ENCODE results near the gene RNASET2.

DNA sequence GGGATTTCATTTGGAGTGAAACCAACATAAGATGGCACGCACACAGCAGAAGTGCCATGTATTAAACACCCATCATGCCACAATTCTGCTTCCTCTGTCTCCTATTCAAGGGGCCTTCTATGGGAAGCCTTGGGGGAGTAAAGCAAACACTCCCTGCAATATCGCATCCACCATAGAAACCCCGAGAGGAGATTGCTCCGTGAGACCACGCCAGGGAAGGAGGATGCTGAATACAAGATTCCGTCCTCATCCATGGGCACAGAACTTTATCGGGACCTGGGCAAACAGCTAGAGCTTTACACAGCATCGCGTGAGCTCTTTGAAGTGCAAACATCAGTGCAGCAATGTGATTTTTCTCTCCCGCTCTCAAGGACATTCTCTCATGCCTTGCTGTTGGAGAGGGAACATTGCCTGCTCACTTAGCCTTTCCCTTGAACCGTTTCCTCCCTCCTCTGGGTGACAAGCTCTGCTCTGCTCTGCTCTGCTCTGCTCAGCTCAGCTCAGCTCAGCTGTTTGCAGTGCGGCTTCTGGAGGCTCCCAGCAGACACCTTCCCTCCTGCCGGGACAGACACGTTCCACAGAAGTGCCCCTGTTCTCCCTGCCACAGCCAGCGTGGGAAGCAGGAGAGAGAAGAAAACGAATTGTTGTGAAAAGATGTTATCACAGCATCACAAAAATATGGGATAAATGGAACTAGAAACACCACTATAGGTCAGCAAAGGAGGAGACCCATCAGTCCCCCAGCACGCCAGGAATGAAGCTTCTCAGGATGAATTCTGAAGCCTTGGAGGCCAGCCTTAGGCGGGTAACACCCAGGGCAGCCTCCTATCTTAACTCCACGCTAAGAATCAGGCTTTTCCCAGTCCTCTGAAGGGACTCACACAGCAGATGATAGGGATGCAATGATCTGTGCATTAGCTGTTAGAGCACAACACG is 48.2 kb downstream of the RNASET2 start:
- TF ChIP-seq POLR2A (IDR thresholded peaks at IDR 0.05) (no peak), EP300 (IDR thresholded peaks at IDR 0.05) (no peak)
- TF ChIP-seq, protein P1, sequence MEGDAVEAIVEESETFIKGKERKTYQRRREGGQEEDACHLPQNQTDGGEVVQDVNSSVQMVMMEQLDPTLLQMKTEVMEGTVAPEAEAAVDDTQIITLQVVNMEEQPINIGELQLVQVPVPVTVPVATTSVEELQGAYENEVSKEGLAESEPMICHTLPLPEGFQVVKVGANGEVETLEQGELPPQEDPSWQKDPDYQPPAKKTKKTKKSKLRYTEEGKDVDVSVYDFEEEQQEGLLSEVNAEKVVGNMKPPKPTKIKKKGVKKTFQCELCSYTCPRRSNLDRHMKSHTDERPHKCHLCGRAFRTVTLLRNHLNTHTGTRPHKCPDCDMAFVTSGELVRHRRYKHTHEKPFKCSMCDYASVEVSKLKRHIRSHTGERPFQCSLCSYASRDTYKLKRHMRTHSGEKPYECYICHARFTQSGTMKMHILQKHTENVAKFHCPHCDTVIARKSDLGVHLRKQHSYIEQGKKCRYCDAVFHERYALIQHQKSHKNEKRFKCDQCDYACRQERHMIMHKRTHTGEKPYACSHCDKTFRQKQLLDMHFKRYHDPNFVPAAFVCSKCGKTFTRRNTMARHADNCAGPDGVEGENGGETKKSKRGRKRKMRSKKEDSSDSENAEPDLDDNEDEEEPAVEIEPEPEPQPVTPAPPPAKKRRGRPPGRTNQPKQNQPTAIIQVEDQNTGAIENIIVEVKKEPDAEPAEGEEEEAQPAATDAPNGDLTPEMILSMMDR (IDR thresholded peaks at IDR 0.05) = no peak
